ENCODE measurements around the gene NNMT.

- TF ChIP-seq, protein P1, sequence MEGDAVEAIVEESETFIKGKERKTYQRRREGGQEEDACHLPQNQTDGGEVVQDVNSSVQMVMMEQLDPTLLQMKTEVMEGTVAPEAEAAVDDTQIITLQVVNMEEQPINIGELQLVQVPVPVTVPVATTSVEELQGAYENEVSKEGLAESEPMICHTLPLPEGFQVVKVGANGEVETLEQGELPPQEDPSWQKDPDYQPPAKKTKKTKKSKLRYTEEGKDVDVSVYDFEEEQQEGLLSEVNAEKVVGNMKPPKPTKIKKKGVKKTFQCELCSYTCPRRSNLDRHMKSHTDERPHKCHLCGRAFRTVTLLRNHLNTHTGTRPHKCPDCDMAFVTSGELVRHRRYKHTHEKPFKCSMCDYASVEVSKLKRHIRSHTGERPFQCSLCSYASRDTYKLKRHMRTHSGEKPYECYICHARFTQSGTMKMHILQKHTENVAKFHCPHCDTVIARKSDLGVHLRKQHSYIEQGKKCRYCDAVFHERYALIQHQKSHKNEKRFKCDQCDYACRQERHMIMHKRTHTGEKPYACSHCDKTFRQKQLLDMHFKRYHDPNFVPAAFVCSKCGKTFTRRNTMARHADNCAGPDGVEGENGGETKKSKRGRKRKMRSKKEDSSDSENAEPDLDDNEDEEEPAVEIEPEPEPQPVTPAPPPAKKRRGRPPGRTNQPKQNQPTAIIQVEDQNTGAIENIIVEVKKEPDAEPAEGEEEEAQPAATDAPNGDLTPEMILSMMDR (IDR thresholded peaks at IDR 0.05) = no peak
- TF ChIP-seq EP300 (IDR thresholded peaks at IDR 0.05) = no peak
- no peak for TF ChIP-seq POLR2A (IDR thresholded peaks at IDR 0.05)
- TF ChIP-seq POLR2AphosphoS5 (IDR thresholded peaks at IDR 0.05) = no peak
Measured at GRCh38 chr11:114297806-114298709, 1.9 kb downstream of the NNMT start.
